ENCODE results near the gene DNASE2B. TPM values are rescaled to one million over a fixed set of nuclear protein-coding genes. Genes with fewer than 3 reads are reported as not detected.

DNASE2B gene
- total RNA-seq, 3 donors from 2014 or later (not counting 1 experiment from before 2014, with no cell fraction given): not detected

GRCh38 chr1:84387480-84388163, 10.7 kb upstream of the DNASE2B start:
- H3K27me3 ChIP-seq (ENCODE audit: control insufficient read depth, insufficient read depth, low read length): no peaks in the 10 kb centered on the region
- Mint-ChIP-seq H3K27me3 (ENCODE audit: low read depth in 2 of 2) (peaks cover 0 to 5% of the 10 kb centered on the region in 2 donors), H3K9me3 (no peaks in the 10 kb centered on the region), H3K4me3 (no peak overlapping the region), H3K4me1 (no peaks in the 10 kb centered on the region), H3K27ac (no peak overlapping the region), H3K36me3 (no peaks in the 10 kb centered on the region)
- no peaks in the 10 kb centered on the region for H3K36me3 ChIP-seq (ENCODE audit: control insufficient read depth, insufficient read depth, low read length)
- DNase-seq (peak in 1 of 2 donors; percentile 18), ATAC-seq (peak in 2 of 3 donors; percentile 44 to 46)
- 76% methylated on average over 8 of the region's 8 CpGs for WGBS (ENCODE audit: insufficient coverage)
- H3K4me1 ChIP-seq (ENCODE audit: control insufficient read depth, insufficient read depth, low read length): no peaks in the 10 kb centered on the region
- no peak overlapping the region for H3K4me3 ChIP-seq (ENCODE audit: low read length)
- intact Hi-C loops (cut with micrococcal nuclease): no loop called here
- H3K27ac ChIP-seq (ENCODE audit: low read length): no peak overlapping the region
- TF ChIP-seq CTCF (IDR thresholded peaks at IDR 0.05): no peak
- H3K9me3 ChIP-seq (ENCODE audit: control insufficient read depth, insufficient read depth, low read length): no peaks in the 10 kb centered on the region

- intact Hi-C loops (cut with micrococcal nuclease): no loop called here
- ATAC-seq: no peak
Measured at GRCh38 chr1:84390226-84390625, 8.1 kb upstream of the DNASE2B start.

GRCh38 chr1:84401156-84401555, 2.9 kb downstream of the DNASE2B start:
- Mint-ChIP-seq H3K4me1 (no peaks in the 10 kb centered on the region), H3K9me3 (no peaks in the 10 kb centered on the region), H3K36me3 (no peaks in the 10 kb centered on the region), H3K4me3 (no peak overlapping the region), H3K27me3 (ENCODE audit: low read depth in 2 of 2) (peaks cover 0 to 3% of the 10 kb centered on the region in 2 donors), H3K27ac (no peak overlapping the region)
- intact Hi-C loops (cut with micrococcal nuclease): no loop called here
- ATAC-seq: no peak
- DNase-seq: no peak
- WGBS (ENCODE audit: insufficient coverage): 89% methylated on average over 3 of the region's 3 CpGs
- no peaks in the 10 kb centered on the region for H3K27me3 ChIP-seq (ENCODE audit: control insufficient read depth, insufficient read depth, low read length)
- no peak overlapping the region for H3K27ac ChIP-seq (ENCODE audit: low read length)
- H3K4me1 ChIP-seq (ENCODE audit: control insufficient read depth, insufficient read depth, low read length): no peaks in the 10 kb centered on the region
- TF ChIP-seq CTCF (IDR thresholded peaks at IDR 0.05): no peak
- no peaks in the 10 kb centered on the region for H3K9me3 ChIP-seq (ENCODE audit: control insufficient read depth, insufficient read depth, low read length)
- no peak overlapping the region for H3K4me3 ChIP-seq (ENCODE audit: low read length)
- H3K36me3 ChIP-seq (ENCODE audit: control insufficient read depth, insufficient read depth, low read length): no peaks in the 10 kb centered on the region

More at GRCh38 chr1:84390226-84390625, 8.1 kb upstream of the DNASE2B start:
- Mint-ChIP-seq H3K4me3 (no peak overlapping the region), H3K27ac (no peak overlapping the region), H3K27me3 (ENCODE audit: low read depth in 2 of 2) (no peaks in the 10 kb centered on the region), H3K9me3 (no peaks in the 10 kb centered on the region), H3K36me3 (no peaks in the 10 kb centered on the region), H3K4me1 (no peaks in the 10 kb centered on the region)
- no peak for DNase-seq
- Histone ChIP-seq H3K4me1 (ENCODE audit: control insufficient read depth, insufficient read depth, low read length) (no peaks in the 10 kb centered on the region), H3K9me3 (ENCODE audit: control insufficient read depth, insufficient read depth, low read length) (no peaks in the 10 kb centered on the region), H3K27me3 (ENCODE audit: control insufficient read depth, insufficient read depth, low read length) (no peaks in the 10 kb centered on the region), H3K36me3 (ENCODE audit: control insufficient read depth, insufficient read depth, low read length) (no peaks in the 10 kb centered on the region), H3K4me3 (ENCODE audit: low read length) (no peak overlapping the region), H3K27ac (ENCODE audit: low read length) (no peak overlapping the region)
- no peak for TF ChIP-seq CTCF (IDR thresholded peaks at IDR 0.05)

- no peak overlapping the region for H3K27ac Mint-ChIP-seq
- TF ChIP-seq CTCF (IDR thresholded peaks at IDR 0.05): no peak
- no peaks in the 10 kb centered on the region for H3K4me1 Mint-ChIP-seq
- no peaks in the 10 kb centered on the region for H3K36me3 ChIP-seq (ENCODE audit: control insufficient read depth, insufficient read depth, low read length)
- no peaks in the 10 kb centered on the region for H3K27me3 ChIP-seq (ENCODE audit: control insufficient read depth, insufficient read depth, low read length)
- DNase-seq: no peak
- H3K4me3 Mint-ChIP-seq: no peak overlapping the region
- H3K27ac ChIP-seq (ENCODE audit: low read length): no peak overlapping the region
- H3K4me3 ChIP-seq (ENCODE audit: low read length): no peak overlapping the region
- no peaks in the 10 kb centered on the region for H3K9me3 Mint-ChIP-seq
- no peaks in the 10 kb centered on the region for H3K36me3 Mint-ChIP-seq
- H3K27me3 Mint-ChIP-seq (ENCODE audit: low read depth in 2 of 2): peaks cover 0 to 3% of the 10 kb centered on the region in 2 donors
- H3K4me1 ChIP-seq (ENCODE audit: control insufficient read depth, insufficient read depth, low read length): no peaks in the 10 kb centered on the region
- H3K9me3 ChIP-seq (ENCODE audit: control insufficient read depth, insufficient read depth, low read length): no peaks in the 10 kb centered on the region
- intact Hi-C loops (cut with micrococcal nuclease): no loop called here
- no peak for ATAC-seq
Measured at GRCh38 chr1:84402060-84402459, 3.8 kb downstream of the DNASE2B start.
